ENCODE results near the gene TMEM222. TPM values are rescaled to one million over a fixed set of nuclear protein-coding genes. Genes with fewer than 3 reads are reported as not detected.

TMEM222 gene
- total and polyA plus RNA-seq, 10 of the 15 experiments (the other 5 are each of a cell fraction or from before 2014, with no cell fraction given), result 3.8 to 43.5 (median 35.4) TPM

- no peak for TF ChIP-seq E2F4 (IDR thresholded peaks at IDR 0.05; ENCODE audit: low read depth, low read length)
- TF ChIP-seq SUZ12 (IDR thresholded peaks at IDR 0.05; ENCODE audit: unreplicated experiment), result no peak
- peak; percentile 90 for TF ChIP-seq CHD2 (IDR thresholded peaks at IDR 0.05; ENCODE audit: borderline replicate concordance, low read depth, low read length)
- no peak for TF ChIP-seq FOS (IDR thresholded peaks at IDR 0.05; ENCODE audit: borderline replicate concordance, extremely low read depth, insufficient read length)
- TF ChIP-seq HSF1 (IDR thresholded peaks at IDR 0.05; ENCODE audit: low read depth, low read length), result no peak
- TF ChIP-seq SMARCA5 (IDR thresholded peaks at IDR 0.05), result 0 out of 2 replicates have a peak, but pooled peaks have one; percentile 29
- TF ChIP-seq MTA3 (IDR thresholded peaks at IDR 0.05; ENCODE audit: borderline replicate concordance, low read length), result no peak
- TF ChIP-seq RBBP5 (conservative IDR thresholded peaks at IDR 0.05), result no peak
- TF ChIP-seq ZZZ3 (IDR thresholded peaks at IDR 0.05; ENCODE audit: control insufficient read depth, insufficient read length, low read depth), result no peak
- no peak for TF ChIP-seq BMI1 (IDR thresholded peaks at IDR 0.05; ENCODE audit: borderline replicate concordance)
- peak; percentile 66 for TF ChIP-seq PAX5 (IDR thresholded peaks at IDR 0.05; ENCODE audit: borderline replicate concordance, low read depth, low read length)
- TF ChIP-seq SMAD5 (IDR thresholded peaks at IDR 0.05; ENCODE audit: low read depth), result no peak
- TF ChIP-seq NR2C1 (IDR thresholded peaks at IDR 0.05), result peak; percentile 86
- TF ChIP-seq NFXL1 (IDR thresholded peaks at IDR 0.05; ENCODE audit: borderline replicate concordance), result no peak
- peak; percentile 33; the same call in 1 of the 2 replicates for TF ChIP-seq NR2F1 (conservative IDR thresholded peaks at IDR 0.05)
- peak; percentile 97; the same call in 1 of the 2 replicates for TF ChIP-seq ZNF207 (IDR thresholded peaks at IDR 0.05; ENCODE audit: borderline replicate concordance)
- peak; percentile 72 for TF ChIP-seq SIX5 (IDR thresholded peaks at IDR 0.05; ENCODE audit: low read depth, low read length, severe bottlenecking)
- TF ChIP-seq ZNF217 (IDR thresholded peaks at IDR 0.05), result no peak
- no peak for TF ChIP-seq ZNF274 (IDR thresholded peaks at IDR 0.05; ENCODE audit: insufficient read depth, insufficient read length)
- peak; percentile 66 for TF ChIP-seq TCF3 (IDR thresholded peaks at IDR 0.05; ENCODE audit: borderline replicate concordance, insufficient read depth, low read depth, low read length)
- peak; percentile 89 for TF ChIP-seq RELB (IDR thresholded peaks at IDR 0.05; ENCODE audit: low read depth)
- peak; percentile 89; the same call in 1 of the 2 replicates for TF ChIP-seq CBX5 (IDR thresholded peaks at IDR 0.05; ENCODE audit: low read depth)
- no peak for TF ChIP-seq ZNF592 (IDR thresholded peaks at IDR 0.05)
These were observed at the start of gene TMEM222 (continued) for GRCh38 chr1:27321813-27322568.

All from GM12878 (cell line).